NCI-H524 (cell line): ENCODE measurements around the gene TSFM.

Source experiments
- DNase-seq, 2 experiments: peaks; one replicate each; lab custom pipeline; 2025; lab: John Stamatoyannopoulos, UW

The TSFM gene

DNA sequence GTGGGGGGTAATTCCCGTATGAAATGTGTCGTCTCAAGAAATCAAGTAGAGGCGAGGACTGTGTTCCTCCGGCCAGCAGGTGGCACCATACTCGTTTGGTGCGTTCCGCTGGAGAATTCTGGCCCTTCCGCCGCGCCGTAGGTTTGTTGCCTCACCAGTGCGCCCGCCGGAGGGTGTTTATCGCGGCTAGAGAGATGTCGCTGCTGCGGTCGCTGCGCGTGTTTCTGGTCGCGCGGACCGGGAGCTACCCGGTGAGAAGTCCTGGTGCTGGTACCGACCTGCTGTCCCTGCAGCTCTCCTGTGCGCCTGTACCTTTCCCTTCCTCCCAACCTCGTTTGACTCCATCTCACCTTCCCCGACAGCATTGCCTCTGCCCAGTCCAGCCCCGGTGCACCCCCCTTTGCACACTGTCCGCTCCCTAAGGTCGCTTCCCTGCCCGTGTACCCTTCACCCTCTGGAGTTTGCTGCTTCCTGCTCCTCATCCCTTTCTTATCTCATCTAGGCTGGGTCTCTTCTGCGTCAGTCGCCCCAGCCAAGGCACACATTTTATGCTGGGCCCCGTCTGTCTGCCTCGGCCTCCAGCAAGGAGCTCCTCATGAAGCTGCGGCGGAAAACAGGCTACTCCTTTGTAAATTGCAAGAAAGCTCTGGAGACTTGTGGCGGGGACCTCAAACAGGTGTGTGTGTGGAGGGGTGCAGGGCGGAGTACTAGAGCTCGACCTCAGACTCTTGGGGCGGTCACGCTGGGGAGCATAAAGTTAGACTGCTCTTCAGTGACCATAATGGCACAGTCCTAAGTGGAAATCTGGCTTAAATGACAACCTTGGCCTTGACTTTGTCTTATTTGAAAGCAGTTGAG, at the start of gene TSFM:
TSS of gene TSFM (plus strand) at position 180 of the 858 bp plus-strand sequence. CDS start at position 195, 15 bp downstream.
- DNase-seq: peak; percentile 81 to 90

DNA sequence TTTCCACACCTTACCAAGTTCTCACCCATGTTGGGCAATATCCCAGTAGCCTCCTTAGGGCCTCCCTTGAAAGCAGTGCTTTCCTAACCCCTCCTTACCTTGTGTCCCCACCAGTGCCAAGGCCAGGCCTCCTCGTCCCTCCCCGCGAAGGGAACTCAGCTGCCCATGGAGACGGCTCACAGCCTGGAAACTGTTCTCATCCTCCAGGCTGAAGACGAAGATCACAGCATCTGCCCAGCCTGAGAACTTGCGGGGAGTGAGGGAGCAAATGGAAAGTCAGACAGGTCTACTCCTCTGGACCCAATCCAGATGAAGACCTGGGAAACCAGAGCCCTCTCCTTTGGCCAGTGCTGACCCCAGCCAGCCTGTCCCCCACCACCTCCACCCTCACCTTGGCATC, 48.7 kb upstream of the TSFM start:
- no peak for DNase-seq

DNA sequence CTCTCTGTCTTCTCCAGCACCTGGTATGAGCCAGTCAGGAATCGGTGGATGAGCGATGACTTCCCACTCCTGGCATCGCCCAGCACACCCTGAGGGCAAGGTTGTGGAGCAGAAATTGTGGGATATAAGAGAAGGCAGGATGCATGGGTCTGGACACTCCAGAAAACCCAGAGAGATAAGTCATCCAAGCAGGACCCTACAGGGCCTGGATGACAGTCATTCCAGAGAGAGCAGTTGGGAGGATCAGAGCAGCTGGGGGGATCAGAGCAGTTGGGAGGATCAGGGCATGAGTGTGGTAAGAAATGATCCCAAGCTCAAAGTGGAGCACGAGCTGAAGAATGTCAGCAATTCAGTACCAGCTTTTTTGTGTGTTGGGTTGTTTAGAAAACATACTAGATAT, 48.0 kb upstream of the TSFM start:
- no peak for DNase-seq

DNA sequence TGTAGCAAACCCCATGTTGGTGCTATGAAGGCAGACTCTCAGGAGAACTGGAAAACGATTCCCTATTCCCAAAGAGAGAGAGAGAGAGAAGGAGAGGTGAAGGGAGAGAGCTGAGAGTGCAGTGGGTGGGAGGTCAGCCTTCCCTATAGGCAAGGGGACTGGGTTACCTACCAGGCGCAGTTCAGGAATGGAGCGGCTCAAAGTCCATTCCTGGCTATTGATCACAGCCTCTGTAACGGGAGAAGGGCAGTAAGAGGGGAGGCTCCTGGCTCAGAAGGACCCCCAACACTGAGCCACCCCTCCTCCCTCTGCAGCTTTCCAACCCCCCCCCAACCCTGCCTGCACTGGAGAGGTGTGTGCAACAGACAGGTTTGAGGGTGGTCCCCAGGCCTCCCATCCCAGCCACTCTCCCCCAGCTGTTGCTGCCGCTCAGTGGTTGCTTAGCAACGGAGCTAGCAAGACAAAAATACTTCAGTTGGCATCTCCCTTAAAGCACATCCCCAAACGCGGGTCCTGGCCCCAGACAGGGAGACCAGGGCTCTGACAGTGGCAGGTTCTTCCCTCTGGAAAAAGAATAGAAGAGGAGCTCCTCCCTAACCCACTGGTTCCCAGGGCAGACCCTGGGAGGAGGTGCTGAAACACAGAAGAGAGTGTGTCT, 47.3 kb upstream of the TSFM start:
- peak; percentile 79 to 89 for DNase-seq

DNA sequence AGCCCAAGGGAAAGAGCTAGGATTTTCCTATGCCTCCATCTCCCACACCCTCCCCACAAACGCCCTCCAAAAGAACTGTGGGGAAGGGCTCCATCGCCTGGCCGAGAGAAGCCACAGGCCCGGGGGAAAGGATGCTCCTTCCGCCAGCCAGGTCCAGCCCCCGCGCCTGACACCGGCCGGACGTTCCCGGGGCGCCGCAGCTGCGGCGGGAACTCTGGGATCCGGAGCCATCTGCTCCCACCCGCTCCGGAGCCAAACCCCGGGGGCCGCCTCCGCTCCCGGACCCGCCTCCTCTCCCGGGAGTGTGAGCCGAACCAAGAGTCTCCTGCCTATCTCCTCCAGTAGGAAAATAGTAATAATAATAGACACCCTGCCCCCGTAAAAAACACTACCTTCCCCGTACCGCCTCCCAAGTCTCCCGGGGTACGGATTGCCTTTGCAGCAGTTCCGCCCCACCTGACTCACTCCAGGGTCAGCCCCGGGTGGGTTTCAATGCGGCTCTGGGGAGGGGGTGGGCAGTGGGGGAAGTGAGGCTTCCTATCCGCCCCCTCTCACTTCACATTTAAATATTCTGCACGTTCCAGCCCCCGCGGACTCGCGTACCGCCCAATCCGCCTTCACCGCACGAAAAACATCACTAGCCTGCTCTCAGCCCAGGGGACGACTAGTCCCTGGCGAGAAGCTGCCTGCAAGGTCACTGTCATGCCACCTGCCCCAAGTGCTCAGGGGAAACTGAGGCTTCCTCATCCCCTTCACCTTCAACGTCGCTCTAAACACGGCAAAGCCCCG, 46.4 kb upstream of the TSFM start:
- DNase-seq: peak; percentile 56 to 62

DNA sequence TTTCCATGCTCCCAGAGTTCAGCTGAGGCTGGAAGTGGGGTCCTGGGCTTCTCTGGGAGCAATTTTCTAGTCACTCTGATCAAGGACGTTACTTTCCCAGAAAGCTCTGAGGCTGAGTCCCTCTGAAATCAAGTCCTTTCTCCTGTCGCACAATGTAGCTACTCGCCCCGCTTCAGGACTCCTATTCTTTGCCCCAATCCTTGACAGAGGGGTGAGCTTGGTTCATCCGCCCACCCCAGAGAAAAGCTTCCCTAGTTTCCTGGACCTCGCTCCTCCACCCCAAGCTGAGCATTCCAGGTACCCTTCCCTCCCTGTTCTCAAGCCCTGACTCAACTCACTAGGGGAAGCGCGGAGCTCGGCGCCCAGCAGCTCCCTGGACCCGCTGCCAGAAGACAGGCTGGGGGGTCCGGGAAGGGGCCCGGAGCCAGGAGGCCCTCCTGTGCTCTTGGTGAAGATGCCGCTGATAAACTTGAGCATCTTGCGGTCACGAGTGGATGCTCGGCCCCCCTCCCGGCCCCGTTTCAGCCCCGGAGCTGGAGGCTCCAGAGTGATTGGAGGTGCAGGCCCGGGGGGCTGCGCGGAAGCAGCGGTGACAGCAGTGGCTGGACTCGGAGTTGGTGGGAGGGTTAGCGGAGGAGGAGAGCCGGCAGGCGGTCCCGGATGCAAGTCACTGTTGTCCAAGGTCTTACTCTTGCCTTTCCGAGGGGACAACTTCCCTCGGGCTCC, 45.7 kb upstream of the TSFM start:
- DNase-seq: peak in 1 of 2 experiments; percentile 31

DNA sequence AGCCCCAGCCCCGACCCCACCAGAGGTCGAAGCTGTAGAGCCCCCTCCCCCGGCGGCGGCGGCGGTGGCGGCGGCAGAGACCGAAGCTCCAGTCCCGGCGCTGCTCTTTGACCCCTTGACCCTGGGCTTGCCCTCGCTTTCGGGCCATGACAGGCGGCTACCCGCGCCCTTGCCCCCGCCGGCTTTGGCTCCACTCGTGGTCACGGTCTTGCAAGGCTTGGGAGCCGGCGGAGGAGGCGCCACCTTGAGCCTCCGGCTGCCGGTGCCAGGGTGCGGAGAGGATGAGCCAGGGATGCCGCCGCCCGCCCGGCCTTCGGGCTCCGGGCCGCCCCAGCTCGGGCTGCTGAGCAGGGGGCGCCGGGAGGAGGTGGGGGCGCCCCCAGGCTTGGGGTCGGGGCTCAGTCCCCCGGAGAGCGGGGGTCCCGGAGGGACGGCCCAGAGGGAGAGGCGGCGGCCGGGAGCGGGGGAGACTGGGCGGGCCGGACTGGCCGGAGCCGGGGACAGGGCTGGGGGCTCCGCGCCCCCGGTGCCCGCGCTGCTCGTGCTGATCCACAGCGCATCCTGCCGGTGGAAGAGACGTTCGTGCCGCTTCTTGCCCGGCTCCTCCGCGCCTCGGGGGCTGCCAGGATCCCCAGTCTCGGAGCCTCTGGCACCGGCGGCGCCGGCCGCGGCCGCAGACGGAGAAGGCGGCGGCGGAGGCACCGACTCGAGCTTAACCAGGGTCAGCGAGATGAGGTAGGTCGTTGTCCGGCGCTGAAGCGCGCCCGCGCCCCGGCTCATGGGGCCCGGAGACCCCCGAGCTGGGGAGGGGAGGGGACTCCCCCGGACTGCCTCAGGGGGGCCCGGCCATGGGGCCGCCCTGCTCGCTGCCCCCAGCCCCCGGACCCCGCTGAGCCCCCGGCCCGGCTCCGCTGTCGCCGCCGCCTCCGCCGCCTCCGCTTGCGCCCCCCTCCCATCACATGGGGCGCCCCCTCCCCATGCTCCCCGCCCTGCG, 44.8 kb upstream of the TSFM start:
- peak in 1 of 2 experiments; percentile 44 for DNase-seq

DNA sequence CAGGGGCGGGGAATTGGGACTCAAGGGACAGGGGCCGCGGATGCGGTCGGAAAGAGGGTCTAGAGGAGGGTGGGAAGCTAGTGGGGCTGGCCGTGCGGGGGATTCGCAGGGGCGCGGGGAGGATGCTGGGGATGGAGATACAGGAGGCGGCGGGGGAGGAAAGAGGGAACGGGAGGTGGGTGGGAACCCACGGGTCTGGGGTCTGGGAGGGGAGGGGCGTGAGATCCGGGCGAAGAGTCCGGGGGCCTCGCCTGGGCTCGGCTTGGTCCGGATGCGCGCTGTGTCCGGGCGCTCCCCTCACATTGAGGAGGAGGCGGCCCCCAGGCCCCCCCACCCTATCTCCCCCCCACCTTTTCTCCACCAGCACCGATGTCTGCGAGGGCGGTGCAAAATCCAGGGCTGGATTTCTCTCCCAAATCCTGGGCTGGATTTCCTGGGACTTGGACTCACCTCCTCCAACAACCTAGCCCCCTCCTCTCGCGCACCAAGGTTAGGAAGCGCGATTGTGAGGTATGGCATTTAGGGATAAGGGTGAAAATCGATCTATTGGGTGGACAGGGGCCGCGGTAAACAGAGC, 43.8 kb upstream of the TSFM start, which contains the start of gene AGAP2:
TSS of gene AGAP2 (minus strand) at position 82 of the 577 bp plus-strand sequence. CDS start 496 bp downstream, outside the sequence.
- DNase-seq: peak; percentile 52 to 64

DNA sequence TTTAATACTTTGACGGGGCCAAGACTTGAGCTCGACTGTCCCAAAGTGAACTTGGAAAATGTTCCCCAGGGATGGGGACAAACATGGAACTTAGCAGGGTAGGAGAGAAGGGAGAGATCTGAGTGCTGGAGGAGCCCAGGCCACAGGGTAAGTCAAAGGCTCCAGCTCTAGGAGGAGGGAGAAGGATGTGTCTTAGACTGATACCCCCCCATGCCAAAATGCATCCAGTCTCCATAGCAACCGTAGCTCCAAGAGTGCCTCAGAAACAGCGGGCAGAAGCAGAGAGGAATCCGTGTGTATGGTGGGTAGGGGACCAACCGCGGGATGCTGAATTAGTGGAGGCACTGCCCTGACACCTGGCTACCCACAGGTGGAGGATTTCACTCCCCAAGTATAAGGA, 43.2 kb upstream of the TSFM start:
- peak; percentile 62 to 70 for DNase-seq

DNA sequence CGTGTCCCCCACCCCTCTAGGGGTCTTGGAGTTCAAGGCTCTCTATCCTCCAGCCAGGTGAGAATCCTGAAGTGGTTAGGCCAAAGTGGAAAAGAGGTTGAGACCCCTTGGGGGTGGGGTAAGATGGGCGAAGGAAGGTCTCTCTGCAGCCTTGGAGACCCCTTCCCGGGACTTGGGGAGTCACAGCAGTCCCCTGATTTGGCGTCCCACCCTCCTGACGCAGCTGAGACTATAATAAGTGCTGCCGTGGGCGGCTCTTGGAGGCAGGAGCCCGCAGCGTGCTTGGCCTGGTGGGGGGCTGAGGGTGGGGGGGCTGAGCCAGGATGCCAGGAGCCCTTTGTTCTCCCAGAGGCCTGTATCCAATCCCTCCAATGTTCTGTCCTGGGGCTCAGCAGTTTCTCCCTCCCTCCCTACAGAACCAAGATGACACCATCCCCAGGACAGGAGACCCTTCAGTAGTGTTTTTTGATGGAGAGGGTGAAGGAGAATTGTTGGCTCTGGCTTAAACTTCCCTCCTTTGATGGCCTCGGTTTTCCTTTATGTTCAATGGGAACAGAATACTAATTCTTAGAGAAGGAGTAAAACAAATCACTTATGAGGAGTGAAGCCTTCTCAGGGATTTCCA, 42.6 kb upstream of the TSFM start:
- no peak for DNase-seq

DNA sequence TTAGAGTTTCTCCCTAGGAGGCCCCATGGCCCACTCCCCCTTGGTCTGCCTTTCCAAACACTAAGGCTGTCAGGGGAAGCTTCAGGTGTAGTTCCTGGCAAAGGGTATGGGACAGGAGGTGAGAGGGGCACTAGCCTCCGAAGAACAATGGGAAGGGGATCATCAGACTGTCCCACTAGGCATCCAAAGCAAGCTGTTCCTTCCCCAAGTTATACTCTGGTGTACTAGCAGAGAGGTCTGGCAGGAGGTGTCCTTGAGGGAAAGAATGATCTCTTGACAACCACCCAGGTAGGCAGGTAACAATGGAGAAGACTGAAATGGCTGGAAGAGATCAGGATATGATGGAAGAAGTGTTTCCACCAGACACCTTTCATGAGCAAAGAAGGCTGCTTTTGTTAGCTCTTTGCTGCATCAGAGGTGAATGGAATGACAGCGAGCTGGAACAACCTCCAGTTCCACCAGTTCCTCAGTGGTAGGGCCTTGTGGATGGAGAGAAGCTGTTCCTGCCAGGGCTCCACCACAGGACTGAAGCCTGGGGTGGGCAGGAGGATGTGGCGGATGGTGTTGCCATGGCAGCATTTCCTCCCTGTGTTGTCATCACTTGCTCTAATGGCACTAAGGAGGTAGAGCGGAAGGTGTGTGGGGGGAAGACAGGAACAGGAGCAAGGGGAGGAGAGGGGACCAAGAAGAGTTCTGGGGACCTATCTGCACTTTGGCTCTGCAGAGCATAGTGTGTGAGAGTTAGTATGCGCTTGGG, 41.8 kb upstream of the TSFM start:
- DNase-seq: peak in 1 of 2 experiments; percentile 11

DNA sequence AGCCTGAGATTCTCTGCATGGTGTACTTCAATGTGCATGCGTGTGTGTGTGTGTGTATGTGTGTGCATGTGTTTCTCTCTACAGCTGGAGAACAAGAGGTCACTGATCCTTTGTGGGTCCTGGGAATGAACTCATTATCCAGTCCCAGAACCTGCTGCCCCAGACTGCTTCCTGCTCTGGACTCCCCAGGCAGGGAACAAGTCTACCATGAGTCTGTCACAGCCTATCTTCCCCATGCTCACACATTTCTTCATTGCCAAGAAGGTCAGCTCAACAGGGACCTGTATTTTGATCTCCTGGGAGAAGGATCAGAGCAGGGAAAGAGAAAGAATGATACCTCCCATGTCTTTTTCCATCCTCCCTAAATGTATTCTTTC, 41.2 kb upstream of the TSFM start:
- no peak for DNase-seq

DNA sequence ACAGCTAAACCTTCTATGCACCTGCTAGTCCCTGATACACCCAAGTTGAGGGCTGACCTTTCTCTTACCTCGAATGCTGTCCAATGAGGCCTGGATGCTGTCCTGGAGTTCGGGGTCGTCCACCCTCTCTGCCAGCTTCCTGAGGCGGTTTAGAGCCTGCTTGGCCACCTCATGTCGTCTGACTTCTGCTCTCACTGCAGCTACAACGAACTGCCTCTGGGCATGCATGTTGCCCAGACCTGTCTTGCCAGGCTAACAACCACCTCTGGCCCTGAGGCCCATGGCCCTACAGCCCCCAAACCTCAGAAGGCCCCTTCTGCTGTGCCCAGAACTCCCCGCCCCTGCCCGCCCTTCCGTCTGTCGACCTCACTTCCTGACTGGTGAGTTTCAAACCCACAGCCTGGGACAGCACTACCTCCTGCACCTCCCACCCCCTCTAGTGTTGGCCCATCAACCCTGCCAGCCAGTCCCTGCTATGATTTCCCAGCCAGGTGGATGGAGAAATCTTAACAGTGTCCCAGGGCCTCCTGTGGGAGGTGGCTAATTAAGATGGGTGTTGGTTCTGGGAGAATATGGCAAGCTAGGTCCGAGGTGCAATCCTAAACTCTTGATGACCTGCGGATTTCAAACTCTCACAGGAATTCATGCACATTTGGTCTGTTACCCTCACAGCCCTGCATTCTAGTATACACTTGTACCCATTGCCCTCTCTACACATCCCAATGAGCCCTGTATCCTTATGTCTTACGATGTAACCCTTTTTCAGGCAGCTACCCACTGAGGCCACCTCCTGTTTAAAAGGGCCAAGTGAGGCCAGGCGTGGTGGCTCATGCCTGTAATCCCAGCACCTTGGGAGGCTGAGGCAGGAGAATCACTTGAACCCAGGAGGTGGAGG, 40.5 kb upstream of the TSFM start:
- DNase-seq: peak in 1 of 2 experiments; percentile 15

DNA sequence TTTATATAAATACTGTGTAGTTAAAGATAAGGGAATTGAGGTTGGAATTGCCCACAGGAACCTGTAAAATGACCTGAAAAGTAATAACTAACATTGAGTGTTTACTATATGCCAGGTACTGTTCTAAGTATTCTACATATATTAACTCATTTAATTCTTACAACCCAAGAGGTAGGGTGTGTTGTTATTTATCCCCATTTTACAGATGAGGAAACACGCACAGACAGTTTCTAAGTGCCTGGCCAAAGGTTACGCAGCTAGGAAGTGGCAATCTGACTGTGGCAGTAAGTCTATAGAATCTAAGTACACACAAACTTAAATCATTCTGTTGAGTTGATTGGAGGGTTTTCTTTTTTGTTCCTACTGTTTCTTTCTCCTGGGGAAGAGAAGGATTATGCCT, 38.8 kb upstream of the TSFM start:
- DNase-seq: no peak

DNA sequence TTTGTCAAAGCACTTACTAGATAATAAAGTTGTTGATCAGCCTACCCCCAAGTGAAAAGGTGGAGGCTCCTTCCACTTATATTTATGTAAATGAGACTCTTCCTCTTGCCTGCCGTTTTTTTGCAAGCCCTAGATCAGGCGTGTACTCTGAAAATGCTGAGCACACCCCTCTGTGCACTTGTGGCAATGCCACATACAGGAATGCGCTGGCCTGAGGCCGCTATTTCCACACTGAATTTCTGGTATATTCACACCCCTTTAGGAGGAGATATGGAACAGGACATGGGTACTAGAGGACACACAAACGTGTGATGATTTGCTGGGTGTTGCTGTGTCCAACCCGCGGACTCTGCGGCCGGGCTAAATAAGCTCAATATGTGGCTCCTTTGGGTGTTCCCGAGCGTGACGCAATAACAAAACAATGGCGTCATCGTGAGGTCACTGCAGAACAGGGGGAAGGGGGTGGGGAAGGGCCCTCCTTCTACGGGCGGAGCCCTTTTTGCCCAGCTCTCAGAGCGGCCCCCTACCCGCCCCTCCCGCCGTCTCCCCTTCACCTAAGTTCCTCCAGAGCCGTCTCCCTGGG, 38.3 kb upstream of the TSFM start:
- no peak for DNase-seq

DNA sequence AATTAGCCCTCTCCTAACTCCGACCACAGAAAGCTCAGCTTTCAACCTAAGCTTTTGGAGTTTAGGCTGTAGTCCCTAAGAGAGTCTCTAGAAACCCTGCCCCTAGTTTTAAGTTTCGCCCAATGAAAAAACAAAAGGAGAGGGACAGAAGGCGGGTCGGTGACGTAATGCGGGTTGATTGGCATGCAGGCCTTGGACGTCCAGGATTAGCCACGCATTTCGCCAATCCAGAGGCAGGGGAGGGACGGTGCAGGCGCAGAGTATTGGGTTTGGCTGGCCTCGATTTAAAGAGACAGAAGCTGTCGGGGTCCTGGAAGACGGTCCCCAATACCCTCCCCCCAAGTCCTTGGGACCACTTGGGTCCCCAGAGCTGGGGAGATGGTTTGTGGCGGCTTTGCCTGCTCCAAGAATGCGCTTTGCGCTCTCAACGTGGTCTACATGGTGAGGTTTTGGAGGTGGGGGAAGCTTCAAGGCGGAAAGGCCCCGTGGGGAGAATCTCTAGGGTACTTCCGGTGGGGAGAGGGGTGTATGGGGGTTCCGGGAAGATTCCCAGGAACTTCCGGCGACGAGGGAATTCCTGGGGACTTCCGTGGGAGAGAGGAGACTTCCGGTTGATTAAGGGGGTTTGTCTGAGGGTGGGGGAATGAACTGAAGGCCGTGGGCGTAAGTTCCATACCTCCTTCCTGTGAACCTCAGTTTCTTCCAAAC, 37.7 kb upstream of the TSFM start, which contains the start of gene TSPAN31:
TSS of gene TSPAN31 (plus strand) at position 263 of the 708 bp plus-strand sequence. CDS start at position 379, 116 bp downstream.
- DNase-seq: peak; percentile 93 to 98

DNA sequence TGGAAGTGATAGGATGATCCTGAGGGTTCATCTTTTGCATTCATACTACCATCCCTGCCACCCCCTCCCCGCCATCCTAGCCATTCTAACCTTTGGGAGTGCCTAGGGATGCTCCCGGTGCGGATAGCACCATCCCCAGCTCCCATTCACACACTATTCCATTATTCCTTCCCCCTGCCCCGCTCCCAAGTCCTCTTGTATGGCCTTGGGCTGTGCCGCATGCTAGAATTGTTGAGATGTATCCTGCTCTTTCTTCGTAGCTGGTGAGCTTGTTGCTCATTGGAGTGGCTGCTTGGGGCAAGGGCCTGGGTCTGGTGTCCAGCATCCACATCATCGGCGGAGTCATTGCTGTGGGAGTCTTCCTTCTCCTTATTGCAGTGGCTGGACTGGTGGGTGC, 37.1 kb upstream of the TSFM start:
- DNase-seq: peak in 1 of 2 experiments; percentile 37
